Activated effector memory CD4-positive, alpha-beta T cell treated with Interleukin-2 at 50 U/mL for 16 hours (primary cell): ENCODE data around the gene AK2.
"Not testable (repeated sequence)": the region's sequence is repeated elsewhere in the genome, so short reads cannot be mapped to it uniquely, and the experiment has no call there.

Experiments used
- DNase-seq: peaks from one replicate; pipeline ENCODE4 v3.0.0-alpha.2; 2020

Gene AK2

DNA sequence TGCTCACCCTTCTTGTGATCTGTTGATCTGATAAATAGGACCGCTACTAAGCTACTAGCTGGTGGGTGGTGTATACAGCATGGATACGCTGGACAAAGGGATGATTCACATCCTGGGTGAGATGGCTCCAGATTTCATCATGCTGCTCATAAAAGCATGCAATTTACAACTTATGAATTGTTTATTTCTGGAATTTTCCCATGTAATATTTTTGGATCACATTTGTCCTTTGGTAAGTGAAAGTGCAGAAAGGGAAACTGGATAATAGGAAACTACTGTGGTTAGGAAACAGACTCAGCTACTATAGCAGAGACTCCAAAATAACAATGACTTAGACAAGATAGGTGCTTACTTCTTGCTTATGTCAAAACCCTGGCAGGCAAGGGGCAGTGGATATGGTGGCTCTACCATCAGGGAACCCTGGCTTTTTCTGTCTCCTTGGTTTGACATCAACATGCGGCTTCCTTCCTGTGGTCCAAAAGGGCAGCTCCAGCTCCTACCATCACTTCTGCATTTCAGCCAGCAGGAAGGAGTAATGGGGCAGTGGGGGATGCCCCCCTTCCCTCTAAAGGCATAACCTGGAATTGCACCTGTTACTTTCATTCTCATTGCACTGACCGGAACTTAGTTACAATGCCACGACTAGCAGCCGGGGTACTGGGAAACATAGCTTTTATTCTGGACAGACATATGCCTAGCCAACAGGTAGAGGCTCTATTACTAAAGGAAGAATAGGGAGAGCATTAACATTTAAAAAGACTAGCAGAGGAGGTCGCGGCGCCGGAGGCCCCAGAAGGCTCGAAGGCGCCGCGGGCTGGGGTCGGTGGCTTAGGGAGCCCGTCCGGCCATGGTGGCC lies 13.8 kb upstream of the AK2 start:
- no peak for DNase-seq

DNA sequence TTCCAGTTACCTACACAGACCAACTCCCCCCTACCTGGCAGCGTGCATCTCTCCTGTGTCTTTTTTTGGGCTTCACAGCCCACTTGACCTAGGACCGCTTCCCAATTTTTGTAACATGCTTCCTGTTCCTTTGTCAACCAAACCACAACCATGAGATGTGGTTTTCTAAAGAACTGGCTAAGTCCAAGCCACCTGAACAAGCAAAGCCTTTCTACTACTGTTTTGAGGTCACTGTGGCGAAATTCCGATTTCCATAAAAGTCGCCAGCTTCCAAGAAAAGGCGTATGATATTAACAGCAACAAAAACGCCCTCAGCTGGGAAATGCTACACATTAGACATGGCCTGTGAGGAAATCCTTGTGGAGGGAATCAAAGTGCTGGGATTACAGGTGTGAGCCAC lies 12.7 kb upstream of the AK2 start:
- DNase-seq: no peak

DNA sequence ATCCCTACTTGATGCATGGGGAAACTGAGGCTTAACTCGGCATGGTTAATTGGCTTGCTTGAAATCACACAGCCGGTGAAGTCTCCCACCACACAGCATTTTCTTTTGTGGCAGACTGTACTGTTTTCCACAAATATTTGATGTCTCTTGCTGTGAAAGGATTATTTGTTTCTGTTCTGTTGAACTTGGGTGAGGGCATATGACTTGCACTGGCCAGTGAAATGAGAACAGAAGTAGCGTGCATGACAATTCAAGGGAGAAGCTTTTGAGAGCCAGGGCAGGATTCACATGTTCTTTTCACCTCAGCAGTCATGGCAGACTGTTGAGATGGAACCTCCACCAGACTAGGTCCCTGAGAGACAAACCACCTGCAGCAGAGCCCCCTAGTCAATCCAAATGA lies 11.7 kb upstream of the AK2 start:
- DNase-seq: no peak

DNA sequence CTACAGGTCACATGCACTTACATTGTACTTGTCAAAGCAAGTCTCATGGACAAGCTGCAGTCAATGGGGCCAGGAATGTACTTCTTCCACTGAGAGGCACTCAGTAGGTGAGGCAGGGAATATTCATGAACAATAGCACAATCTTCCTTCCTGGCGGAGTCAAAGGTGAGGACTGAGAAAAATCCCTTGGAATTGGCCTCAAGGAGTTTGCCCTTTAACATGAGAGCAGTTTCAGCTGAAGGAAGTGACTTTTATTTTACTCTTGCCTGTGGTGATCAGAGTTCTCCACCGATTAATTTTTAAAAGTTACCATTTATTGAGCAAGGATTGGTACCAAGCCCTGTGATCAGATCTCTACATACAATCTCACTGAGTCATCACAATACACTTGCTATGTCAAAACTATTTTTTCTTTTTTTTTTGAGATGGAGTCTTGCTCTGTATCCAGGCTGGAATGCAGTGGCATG lies 11.2 kb upstream of the AK2 start:
- no peak for DNase-seq

DNA sequence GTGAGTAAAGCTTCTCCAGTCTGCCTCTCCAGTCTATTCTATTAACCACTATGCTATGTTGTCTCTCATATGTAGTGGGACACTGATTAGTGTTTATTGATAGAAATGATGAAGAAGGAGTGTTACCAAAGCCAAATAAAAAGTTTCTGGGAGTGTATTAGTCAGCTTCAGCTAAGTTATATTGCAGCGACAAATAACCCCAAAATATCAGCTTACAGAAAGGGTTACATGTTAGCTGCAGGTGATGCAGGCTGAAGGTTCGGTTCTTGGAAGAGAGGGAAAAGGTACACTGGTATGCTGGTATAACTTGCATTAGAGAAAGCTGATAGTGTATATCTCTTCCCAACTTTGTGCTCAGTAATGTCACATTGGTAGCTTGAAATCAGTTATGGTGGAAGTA lies 10.6 kb upstream of the AK2 start:
- DNase-seq: no peak

DNA sequence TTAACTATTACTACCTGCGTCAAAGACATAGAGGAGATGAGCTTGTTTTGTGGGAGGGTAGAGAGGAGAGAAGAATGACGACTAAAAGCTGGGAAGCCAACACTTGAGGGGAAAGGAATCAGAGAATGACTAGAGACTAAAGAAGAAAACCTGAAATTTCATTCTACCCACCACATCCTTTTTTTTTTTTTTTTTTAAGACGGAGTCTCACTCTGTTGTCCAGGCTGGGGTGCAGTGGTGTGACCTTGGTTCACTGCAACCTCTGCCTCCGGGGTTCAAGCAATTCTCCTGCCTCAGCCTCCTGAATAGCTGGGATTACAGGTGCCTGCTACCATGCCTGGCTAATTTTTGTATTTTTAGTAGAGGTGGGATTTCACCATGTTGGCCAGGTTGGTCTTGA lies 9.6 kb upstream of the AK2 start:
- not testable (repeated sequence) for DNase-seq

DNA sequence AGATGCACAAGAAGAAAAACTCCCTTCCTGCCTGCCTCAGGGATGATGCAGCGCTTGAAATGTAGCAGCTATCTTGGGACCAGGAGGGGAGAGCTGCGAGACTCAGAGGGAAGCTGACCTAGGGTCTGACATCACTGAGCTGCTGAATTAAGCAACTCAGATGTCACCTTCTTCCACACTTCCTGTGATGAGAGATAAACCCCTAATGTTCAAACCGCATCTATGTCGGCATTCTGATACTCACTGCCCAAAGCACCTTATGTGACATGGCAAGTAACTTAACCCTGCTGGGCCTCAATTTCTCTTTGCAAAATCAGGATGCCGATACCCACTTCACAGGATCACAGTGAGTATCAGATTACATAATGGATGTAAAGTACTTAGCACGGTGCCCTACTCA lies 9.1 kb upstream of the AK2 start:
- no peak for DNase-seq

DNA sequence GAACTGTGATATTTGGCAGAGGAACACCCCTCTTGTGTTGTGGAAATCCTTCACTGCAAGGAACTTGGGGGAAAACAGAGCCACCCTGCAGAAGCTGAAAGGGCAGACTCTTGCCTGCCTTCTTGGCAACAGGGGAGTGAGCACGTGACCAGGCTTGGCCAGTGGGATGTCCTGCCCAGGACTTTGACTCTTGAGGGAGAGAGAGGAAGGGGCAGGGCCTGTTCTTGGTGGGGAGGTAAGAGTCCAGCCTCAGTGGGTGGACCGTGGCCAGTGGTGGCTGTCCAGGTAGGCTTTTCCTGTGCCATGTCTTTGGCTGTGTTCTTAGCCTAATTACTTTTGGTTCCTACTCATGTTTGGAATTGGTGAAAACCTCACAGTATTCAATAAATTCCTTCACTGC lies 8.6 kb upstream of the AK2 start:
- DNase-seq: no peak

DNA sequence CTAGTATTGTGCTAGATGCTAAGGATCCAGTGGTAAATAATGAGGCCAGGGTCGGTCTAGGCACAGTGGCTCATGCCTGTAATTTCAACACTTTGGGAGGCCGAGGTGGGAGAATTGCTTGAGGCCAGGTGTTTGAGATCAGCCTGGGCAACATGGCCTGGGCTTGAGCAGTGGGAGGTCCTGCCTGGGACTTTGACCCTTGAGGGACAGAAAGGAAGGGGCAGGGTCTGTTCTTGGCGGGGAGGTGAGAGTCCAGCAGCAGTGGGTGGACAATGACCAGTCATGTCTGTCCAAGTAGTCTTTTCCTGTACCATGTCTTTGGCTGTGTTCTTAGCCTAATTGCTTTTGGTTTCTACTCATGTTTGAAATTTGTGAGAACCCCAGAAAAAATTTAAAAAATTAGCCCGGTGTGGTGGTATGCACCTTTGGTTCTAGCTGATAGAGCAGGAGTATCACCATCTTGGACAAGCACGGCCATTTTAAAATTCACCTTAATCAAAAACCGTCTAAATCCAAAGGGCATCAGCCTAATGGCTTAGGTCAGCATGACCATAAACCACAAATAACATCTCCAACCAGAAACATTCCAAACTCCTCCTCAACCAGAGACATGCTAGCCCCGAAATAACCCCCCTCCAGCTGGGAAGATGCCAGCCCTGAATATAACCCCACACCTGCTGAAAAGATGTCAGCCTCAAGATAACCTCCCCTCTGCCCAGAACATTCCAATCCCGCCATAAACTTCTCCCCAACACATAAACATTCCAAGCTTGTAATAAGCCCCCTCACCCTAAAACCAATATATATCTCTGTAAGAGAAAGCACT lies 6.8 kb upstream of the AK2 start:
- DNase-seq: no peak

DNA sequence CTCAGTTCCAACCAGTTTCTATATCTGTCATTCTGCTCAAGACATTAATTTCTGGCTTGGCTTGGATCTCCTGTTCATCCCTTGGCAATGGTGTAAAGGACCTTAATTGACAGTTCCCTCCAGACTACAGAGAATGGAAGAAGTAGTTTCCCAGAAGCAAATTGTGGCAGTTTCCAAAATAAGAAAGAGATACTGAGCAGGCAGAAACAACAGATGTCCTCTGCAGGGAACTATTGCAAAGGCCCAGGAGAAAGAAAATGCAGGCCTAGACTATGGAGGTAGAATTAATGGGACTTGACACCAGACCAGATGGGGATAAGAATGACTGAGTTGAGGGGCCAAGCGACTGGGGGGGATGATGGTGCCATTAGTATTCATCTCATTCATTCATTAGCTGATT lies 6.1 kb upstream of the AK2 start:
- no peak for DNase-seq

DNA sequence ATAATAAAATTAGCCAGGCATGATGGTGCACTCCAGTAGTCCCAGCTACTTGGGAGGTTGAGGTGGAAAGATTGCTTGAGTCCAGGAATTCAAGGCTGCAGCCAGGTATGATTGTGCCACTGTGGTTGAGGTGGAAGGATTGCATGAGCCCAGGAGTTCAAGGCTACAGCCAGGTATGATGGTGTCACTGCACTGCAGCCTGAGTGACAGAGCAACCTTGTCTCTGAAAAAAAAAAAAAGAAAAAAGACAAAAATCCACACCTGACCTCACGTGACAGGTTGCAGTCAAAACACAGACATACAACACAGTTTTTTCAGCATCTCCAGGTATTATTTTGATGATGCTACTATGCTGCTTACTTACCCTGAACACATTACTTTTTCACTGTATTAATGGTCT lies 4.3 kb upstream of the AK2 start:
- no peak for DNase-seq

DNA sequence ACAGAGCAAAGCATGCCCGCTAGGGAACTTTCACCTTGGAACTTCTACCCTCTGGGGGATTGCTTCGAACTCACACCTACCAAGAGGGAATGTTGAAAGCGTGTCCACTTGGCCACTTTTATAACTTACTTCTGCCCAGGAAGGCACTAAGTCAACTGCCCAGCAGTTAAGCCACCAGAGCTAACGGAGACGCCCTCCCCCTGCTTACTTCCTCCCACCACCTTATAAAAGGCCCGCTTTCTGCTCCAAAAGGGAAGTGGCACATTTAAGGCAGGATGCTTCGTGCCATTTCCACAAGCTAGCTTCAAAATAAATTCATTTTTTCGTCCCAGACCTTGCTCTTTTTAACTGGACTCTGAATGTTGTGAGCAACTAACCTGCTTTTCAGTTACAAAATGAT lies 3.2 kb upstream of the AK2 start:
- no peak for DNase-seq

DNA sequence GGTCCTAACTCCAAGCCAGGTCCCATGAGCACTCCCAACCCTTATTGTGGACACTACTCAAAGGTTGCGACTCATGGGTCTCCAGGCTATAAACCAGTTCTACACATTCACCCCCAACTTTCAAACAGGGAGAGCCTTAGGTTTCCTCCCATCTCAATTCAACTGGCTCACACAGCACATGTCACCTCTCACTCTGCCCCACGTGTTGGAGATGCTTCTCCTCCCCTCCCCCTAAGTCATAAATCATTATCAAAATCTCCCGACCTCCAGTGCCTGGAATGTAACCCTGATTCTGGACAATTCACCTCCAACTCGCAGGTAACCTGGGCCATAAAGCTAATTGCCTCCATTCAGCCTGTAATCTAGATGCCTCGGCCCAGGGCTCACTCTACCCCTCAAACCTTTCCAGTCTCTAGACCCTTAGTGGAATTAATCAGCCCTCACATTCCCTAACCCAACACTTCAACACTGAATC lies 595 bp downstream of the AK2 start:
- DNase-seq: no peak

DNA sequence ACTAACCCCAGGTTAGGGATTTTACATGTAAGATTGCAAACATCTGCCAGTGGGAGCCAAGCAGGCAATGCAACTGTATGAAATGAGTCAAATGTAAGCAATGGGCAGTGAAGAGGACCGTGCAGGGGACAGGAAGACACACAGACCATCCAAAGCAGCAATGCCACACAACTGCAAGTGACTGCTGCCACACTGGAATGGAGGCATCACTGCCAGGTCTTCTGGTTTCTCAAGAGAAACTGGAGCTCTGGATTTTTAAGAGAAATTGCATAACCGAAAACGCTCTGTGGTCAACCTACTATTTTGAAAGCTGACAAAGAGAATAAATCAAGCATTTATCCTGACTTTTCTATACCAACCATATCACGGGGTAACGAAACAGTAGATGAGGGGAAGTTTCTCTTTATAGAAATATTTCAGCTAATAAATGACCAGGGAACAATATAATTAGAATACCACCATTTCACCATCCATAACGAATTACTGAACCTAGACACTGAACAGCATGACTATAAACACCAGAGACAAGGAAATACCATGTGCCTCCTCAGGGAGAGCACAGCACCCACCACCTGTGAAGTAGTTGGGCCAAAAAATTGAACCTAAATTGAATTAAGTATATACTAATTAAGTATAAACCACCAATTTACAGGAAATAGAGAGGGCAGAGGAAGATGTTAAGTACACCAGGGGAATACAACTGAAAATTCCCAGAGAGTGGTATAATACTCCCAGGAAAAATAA lies 4.4 kb downstream of the AK2 start:
- no peak for DNase-seq

DNA sequence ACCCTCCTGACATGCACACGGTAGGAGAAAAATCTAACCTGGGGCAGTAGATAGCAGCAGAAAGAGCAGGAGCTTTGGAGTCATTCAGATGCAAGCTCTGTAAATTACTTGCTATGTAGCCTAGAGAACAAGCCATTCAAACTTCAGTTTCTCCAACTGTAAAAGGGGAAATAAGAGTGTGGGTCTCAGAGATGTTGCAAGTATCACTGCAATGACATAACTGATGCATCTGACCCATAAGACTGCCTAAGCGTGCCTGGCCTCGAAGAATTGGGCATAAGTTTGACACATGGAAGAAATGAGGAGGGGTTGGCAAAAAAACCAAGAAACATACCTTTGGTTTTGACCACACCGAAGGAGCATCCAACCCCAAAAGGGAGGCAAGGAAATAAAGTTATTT lies 5.2 kb downstream of the AK2 start:
- DNase-seq: no peak

DNA sequence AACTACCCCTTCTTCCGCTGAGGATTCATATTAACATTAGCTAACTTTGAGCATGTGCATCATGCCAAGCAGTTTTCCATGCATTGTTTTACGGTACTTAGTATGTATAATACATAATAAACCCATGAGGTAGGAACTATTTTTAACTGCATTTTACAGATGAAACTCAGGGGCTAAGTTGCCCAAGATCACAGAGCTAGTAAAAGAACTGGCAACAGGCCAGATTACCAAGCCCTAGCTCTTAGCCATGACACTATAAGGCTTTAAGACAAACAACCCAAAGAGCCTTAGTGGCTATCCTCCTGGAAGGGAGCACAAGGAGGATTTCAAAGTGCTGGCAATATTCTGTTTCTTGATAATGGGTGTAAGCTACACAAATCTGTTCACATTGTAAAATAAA lies 6.1 kb downstream of the AK2 start:
- DNase-seq: no peak

DNA sequence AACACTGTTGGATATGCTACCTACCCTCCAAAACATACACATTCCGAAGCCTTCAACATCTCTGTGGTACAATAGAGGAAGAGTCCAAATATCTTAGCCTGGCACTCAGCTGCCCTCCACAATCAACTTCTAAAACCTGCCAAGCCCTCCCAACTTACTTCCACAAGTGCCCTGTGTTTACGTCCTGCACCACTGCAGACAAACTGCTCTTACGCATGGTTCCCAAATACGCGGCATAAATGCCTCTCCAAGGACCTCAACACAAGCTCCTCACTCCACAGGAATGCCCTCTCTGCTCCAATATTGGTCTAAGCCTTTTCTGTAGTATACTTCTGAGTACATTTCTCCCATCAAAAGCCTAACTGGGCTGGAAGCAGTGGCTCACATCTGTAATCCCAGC lies 6.8 kb downstream of the AK2 start:
- no peak for DNase-seq

DNA sequence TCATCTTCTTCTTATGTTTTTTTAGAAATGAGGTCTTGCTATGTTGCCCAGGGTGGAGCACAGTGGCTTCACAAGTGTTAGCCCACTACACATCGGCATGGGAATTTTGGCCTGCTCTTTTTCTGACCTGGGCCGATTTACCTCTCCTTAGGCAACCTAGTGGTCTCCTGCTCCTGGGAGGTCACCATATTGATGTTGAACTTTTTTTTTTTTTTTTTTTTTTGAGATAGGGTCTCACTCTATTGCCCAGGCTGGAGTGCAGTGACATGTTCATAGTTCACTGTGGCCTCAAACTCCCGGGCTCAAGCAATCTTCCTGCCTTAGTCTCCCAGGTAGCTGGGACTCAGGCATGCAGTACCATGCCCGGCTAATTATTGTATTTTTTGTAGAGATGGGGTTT lies 7.5 kb downstream of the AK2 start:
- no peak for DNase-seq

DNA sequence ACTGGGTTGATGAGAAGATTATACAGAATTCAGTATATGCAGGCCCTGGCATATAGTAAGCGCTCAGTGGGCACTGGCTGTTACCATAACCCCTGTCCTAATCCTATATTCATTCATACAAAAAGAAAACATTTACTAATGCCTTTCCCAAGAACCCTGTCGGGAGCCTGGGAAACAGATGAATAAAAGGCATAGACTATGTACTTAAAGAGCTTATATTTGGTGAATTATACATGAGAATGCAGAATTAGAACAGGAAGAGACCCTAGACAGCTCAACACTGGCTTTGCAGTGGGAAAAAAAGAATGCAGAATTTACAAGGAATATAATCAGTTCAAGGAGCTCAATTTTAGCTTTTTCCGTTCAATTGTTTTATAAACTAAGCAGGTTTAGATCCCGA lies 10.9 kb downstream of the AK2 start:
- no peak for DNase-seq

DNA sequence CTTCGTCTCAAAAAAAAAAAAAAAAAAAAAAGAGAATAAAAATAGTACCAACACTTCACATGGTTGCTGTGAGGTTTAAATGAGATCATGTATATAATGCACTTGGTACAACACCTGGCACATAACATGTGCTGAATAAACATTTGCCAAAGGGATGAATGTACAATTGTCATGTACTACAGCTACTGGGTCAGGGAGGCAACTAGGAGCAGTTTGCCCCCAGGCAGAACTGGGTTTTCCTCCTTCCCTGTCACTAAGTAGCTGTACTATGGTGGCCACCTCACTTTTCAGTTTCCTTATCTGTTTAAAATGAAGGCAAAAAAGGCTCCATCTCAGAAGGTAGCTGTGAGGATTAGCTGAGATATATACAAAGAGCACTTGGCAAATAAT lies 11.5 kb downstream of the AK2 start:
- no peak for DNase-seq

DNA sequence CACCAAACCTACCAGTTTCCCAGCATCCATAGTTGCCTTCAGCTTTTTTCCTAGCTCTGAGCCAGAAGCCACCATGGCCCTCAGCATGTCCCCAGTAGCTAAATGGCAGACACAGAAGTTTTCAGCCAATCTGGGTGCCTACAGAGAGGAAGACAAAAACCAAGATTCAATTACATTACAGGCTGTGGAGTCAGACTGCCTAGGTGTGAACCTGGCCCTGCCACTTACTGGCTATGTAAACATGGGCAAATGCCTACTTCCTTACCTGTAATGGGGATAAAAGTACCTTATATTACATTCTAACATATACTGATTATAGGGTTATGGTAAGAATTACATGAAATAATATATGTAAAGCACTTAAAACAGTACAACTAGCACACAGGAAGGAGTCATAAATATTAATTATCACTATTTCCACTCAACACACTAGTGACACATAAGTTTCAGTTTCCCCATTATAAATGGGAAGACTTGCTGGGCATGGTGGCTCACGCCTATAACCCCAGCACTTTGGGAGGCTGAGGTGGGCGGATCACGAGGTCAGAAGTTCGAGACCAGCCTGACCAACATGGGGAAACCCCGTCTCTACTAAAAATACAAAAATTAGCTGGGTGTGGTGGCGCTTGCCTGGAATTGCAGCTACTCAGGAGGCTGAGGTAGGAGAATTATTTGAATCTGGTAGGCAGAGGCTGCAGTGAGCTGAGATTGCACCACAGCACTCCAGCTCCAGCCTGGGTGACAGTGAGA lies 12.1 kb downstream of the AK2 start:
- not testable (repeated sequence) for DNase-seq

DNA sequence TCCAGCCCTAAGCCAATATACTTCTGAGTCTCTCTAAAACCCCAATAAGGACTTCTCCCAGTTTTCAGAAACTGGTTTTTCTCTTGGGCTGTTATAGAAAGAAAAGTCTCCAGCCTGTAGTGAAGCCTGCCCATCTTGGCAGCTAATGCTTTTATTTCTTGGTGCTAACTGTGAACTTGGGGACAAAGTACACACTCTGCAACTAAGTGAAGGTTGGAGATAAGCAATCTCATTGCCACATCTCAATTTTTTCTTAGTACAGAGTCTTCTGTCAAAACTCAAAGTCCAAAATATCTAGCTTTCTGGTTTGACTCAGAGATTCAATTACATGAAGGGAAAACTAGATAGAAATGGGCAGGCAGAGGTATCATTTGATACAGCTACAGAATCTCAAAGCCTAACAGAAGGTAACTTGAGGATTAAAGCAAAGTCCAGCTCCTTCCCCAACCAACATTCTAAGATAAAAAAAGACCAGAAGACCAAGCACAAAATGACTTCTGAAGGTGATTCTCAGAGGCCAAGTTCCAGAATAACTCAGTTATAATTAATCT lies 14.0 kb downstream of the AK2 start:
- DNase-seq: no peak
